Stomach smooth muscle (tissue), 2 donors: ENCODE measurements around the gene ZNF823.
A peak's percentile ranks its signal among the peaks of the same experiment; 100 is the strongest.

Experiments
- H3K27ac ChIP-seq: one replicate; pipeline ENCODE4 v1.7.0; 2013; ENCODE audit warnings: mild to moderate bottlenecking, low read length, inconsistent platforms
- H3K27me3 ChIP-seq, 2 donors: one replicate each; pipeline ENCODE4 v1.7.0; 2013; ENCODE audit warnings: low read length in 2 of 2; ENCODE audit not compliant: insufficient read depth in 2 of 2, control insufficient read depth in 1 of 2
- H3K36me3 ChIP-seq, 2 donors: one replicate each; pipeline ENCODE4 v1.7.0; 2013; ENCODE audit warnings: low read length in 2 of 2; ENCODE audit not compliant: control insufficient read depth in 2 of 2, insufficient read depth in 2 of 2
- H3K4me1 ChIP-seq: one replicate; pipeline ENCODE4 v1.7.0; 2013; ENCODE audit warnings: low read length; ENCODE audit not compliant: control insufficient read depth, insufficient read depth
- H3K4me3 ChIP-seq, 2 donors: one replicate each; pipeline ENCODE4 v1.7.0; 2013; ENCODE audit warnings: low read length in 2 of 2
- H3K9ac ChIP-seq, 2 donors: one replicate each; pipeline ENCODE4 v1.7.0; 2013; ENCODE audit warnings: low read length in 2 of 2, mild to moderate bottlenecking in 1 of 2
- H3K9me3 ChIP-seq, 2 donors: one replicate each; pipeline ENCODE4 v1.7.0; 2013; ENCODE audit warnings: low read length in 2 of 2; ENCODE audit not compliant: control insufficient read depth in 2 of 2
- donor health status: healthy.
- donor health status: Pancreatic carcinoma.

Gene ZNF823

DNA sequence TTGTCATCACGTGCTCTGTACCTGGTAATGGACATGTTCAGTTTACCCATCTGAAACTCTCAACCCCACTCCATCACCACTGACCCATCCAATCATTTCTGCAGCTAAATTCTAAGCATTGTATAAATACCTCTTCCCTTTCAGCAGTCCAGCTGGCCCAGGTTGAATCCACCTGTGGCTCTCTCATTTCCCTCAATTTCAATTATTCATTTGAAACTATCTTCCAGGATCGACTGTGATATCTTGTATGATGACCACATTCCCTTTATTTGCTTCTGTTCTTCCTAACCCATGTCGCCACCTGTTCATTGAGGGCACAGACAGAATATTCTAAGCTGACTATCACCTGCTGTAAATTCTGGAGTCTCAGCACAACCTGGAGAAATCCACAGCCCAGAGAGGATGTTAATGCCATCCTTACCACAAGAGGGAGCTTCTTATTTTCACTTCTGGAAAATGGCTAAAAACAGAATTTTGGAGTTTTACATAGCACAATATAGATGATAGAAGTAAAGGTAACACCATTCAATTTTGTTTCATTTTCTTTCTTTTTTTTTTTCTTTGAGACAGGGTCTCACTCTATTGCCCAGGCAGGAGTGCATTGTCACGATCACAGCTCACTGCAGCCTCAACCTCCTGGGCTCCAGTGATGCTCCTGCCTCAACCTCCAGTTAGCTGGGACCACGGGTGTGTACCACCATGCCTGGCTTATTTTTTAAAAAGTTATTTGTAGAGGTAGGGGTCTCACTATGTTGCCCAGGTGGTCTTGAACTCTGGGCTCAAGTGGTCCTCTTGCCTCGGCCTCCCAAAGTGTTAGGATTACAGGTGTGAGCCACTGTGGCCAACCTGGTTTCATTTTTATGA, 38.6 kb downstream of the ZNF823 start:
- H3K9me3 ChIP-seq: no peaks in the 10 kb centered on the region
- H3K9ac ChIP-seq: no peak overlapping the region
- no peak overlapping the region for H3K27ac ChIP-seq
- no peaks in the 10 kb centered on the region for H3K27me3 ChIP-seq
- no peak overlapping the region for H3K4me3 ChIP-seq
- no peaks in the 10 kb centered on the region for H3K36me3 ChIP-seq
- peaks cover 3% of the 10 kb centered on the region for H3K4me1 ChIP-seq

DNA sequence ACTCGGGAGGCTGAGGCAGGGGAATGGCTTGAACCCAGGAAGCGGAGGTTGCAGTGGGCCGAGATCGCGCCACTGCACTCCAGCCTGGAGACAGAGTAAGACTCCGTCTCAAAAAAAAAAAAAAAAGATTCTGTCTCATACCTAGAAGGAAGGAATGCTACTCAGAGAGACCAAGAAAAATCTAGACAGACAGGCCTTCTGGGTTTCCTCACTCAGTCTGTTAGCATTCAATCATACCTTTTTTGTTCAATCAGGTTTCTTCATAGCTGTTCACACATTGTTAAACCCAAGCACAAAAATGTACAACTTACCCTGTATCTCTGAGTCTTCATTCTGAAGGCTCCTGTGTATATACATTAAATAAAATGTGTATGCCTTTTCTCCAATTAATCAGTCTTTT, 40.5 kb downstream of the ZNF823 start:
- H3K4me1 ChIP-seq: peaks cover 5% of the 10 kb centered on the region
- H3K27ac ChIP-seq: no peak overlapping the region
- no peak overlapping the region for H3K9ac ChIP-seq
- no peaks in the 10 kb centered on the region for H3K36me3 ChIP-seq
- H3K27me3 ChIP-seq: no peaks in the 10 kb centered on the region
- H3K9me3 ChIP-seq: no peaks in the 10 kb centered on the region
- no peak overlapping the region for H3K4me3 ChIP-seq

GRCh38 chr19:11697284-11697855, 41.4 kb downstream of the ZNF823 start:
- no peaks in the 10 kb centered on the region for H3K27me3 ChIP-seq
- no peak overlapping the region for H3K27ac ChIP-seq
- no peaks in the 10 kb centered on the region for H3K36me3 ChIP-seq
- peaks cover 5% of the 10 kb centered on the region for H3K4me1 ChIP-seq
- H3K9me3 ChIP-seq: no peaks in the 10 kb centered on the region
- H3K4me3 ChIP-seq: no peak overlapping the region
- H3K9ac ChIP-seq: no peak overlapping the region

GRCh38 chr19:11694533-11695439, 44.0 kb downstream of the ZNF823 start:
- H3K4me3 ChIP-seq: peak overlapping the region; percentile 59 to 88
- H3K9me3 ChIP-seq: no peaks in the 10 kb centered on the region
- H3K27ac ChIP-seq: no peak overlapping the region
- peaks cover 5% of the 10 kb centered on the region for H3K4me1 ChIP-seq
- H3K36me3 ChIP-seq: no peaks in the 10 kb centered on the region
- no peaks in the 10 kb centered on the region for H3K27me3 ChIP-seq
- H3K9ac ChIP-seq: peak overlapping the region; percentile 20 to 69

- H3K4me3 ChIP-seq: peak overlapping the region; percentile 59 to 88
- H3K36me3 ChIP-seq: no peaks in the 10 kb centered on the region
- H3K27ac ChIP-seq: no peak overlapping the region
- peaks cover 5% of the 10 kb centered on the region for H3K4me1 ChIP-seq
- no peaks in the 10 kb centered on the region for H3K9me3 ChIP-seq
- no peaks in the 10 kb centered on the region for H3K27me3 ChIP-seq
- H3K9ac ChIP-seq: peak overlapping the region; percentile 20 to 55
These were observed 44.9 kb downstream of the ZNF823 start for GRCh38 chr19:11693505-11694499.

GRCh38 chr19:11692127-11692790, 46.5 kb downstream of the ZNF823 start:
- no peak overlapping the region for H3K9ac ChIP-seq
- H3K4me3 ChIP-seq: no peak overlapping the region
- H3K36me3 ChIP-seq: no peaks in the 10 kb centered on the region
- no peak overlapping the region for H3K27ac ChIP-seq
- no peaks in the 10 kb centered on the region for H3K27me3 ChIP-seq
- peaks cover 5% of the 10 kb centered on the region for H3K4me1 ChIP-seq
- H3K9me3 ChIP-seq: no peaks in the 10 kb centered on the region

- Histone ChIP-seq H3K27ac (no peak overlapping the region), H3K4me3 (no peak overlapping the region), H3K36me3 (no peaks in the 10 kb centered on the region), H3K27me3 (no peaks in the 10 kb centered on the region), H3K4me1 (no peaks in the 10 kb centered on the region), H3K9me3 (peaks cover 0 to 3% of the 10 kb centered on the region in 2 donors), H3K9ac (no peak overlapping the region)
These were observed 52.8 kb downstream of the ZNF823 start for GRCh38 chr19:11685676-11686650.

- H3K36me3 ChIP-seq: no peaks in the 10 kb centered on the region
- no peak overlapping the region for H3K9ac ChIP-seq
- no peak overlapping the region for H3K4me3 ChIP-seq
- no peak overlapping the region for H3K27ac ChIP-seq
- H3K27me3 ChIP-seq: no peaks in the 10 kb centered on the region
- no peaks in the 10 kb centered on the region for H3K4me1 ChIP-seq
- peaks cover 0 to 10% of the 10 kb centered on the region in 2 donors for H3K9me3 ChIP-seq
These were observed 53.6 kb downstream of the ZNF823 start for GRCh38 chr19:11684987-11685675.
